Fibroblast of lung (primary cell): ENCODE measurements around the gene PHKG2. TPM values are rescaled to one million over a fixed set of nuclear protein-coding genes. Genes with fewer than 3 reads are reported as not detected.
A peak's percentile ranks its signal among the peaks of the same experiment; 100 is the strongest.

Experiments used
- DNase-seq, 2 donors: peaks; one replicate each; pipeline versions ENCODE4 v3.0.0 to v3.0.0-alpha.2; 2010; ENCODE audit warnings: low read depth in 2 of 2
- H2AFZ ChIP-seq: 2 replicates; pipeline ENCODE4 v1.5.1; 2012; ENCODE audit warnings: low read length, control low read depth, inconsistent platforms
- H3K27ac ChIP-seq: 2 replicates; pipeline ENCODE4 v1.5.1; 2011; ENCODE audit warnings: low read length, control low read depth; ENCODE audit not compliant: insufficient read depth
- H3K27me3 ChIP-seq: 2 replicates; pipeline ENCODE4 v1.5.1; 2011; ENCODE audit warnings: mild to moderate bottlenecking, low read length; ENCODE audit not compliant: control insufficient read depth, insufficient read depth
- H3K36me3 ChIP-seq: 2 replicates; pipeline ENCODE4 v1.5.1; 2011; ENCODE audit warnings: low read length; ENCODE audit not compliant: control insufficient read depth, insufficient read depth
- H3K4me1 ChIP-seq: 2 replicates; pipeline ENCODE4 v1.5.1; 2011; ENCODE audit warnings: low read length; ENCODE audit not compliant: control insufficient read depth, insufficient read depth; ENCODE audit errors: extremely low read depth
- H3K4me2 ChIP-seq: 2 replicates; pipeline ENCODE4 v1.5.1; 2011; ENCODE audit warnings: low read length, control low read depth; ENCODE audit not compliant: insufficient read depth; ENCODE audit errors: extremely low read depth
- H3K4me3 ChIP-seq, 4 experiments: fragments of 200-600 bp in 1 of 4; sonication (generic) in 1 of 4; replicated peaks in 1 of 4; 2 replicates each; pipeline ENCODE4 v1.5.1; 2011 to 2016; ENCODE audit warnings: low read length in 4 of 4, low read depth in 3 of 4, mild to moderate bottlenecking in 3 of 4, control low read depth in 2 of 4, inconsistent platforms in 1 of 4, mixed read lengths in 1 of 4; ENCODE audit not compliant: insufficient read depth in 1 of 4; ENCODE audit errors: control extremely low read depth in 1 of 4
- H3K79me2 ChIP-seq: 2 replicates; pipeline ENCODE4 v1.5.1; 2012; ENCODE audit warnings: mild to moderate bottlenecking, low read length, inconsistent platforms; ENCODE audit not compliant: control insufficient read depth, insufficient read depth
- H3K9ac ChIP-seq: 2 replicates; pipeline ENCODE4 v1.5.1; 2011; ENCODE audit warnings: mild to moderate bottlenecking, low read length, control low read depth; ENCODE audit not compliant: insufficient read depth
- H3K9me3 ChIP-seq: 2 replicates; pipeline ENCODE4 v1.5.1; 2012; ENCODE audit warnings: low read depth, low read length; ENCODE audit not compliant: control insufficient read depth, insufficient read depth
- H4K20me1 ChIP-seq: 2 replicates; pipeline ENCODE4 v1.5.1; 2011; ENCODE audit warnings: low read length; ENCODE audit not compliant: control insufficient read depth, insufficient read depth; ENCODE audit errors: extremely low read depth
- CTCF ChIP-seq, 2 donors: IDR thresholded peaks in 1 of 2; conservative IDR thresholded peaks in 1 of 2; 1 replicate in 1 of 2; 2 replicates in 1 of 2; pipeline ENCODE4 v1.5.1; 2011 to 2012; ENCODE audit warnings: low read length in 2 of 2, control low read depth in 1 of 2, inconsistent platforms in 1 of 2, low read depth in 1 of 2, mild to moderate bottlenecking in 1 of 2
- EZH2 ChIP-seq: IDR thresholded peaks from 2 replicates; pipeline ENCODE4 v1.5.1; 2012; ENCODE audit warnings: low read length, control low read depth, mild to moderate bottlenecking; ENCODE audit errors: missing control alignments
- polyA plus RNA-seq, 2 donors: library from polyadenylated mRNA; depleted of rRNA in 1 of 2; stranded (reverse) in 1 of 2; unstranded in 1 of 2; fragments of >200 nt; gene quantifications; 2 replicates each; pipeline ENCODE4 v1.2.1, GENCODE V29; 2011 to 2012; ENCODE audit warnings: missing spikeins in 1 of 2
- total RNA-seq: library from RNA; depleted of rRNA; stranded (reverse); fragments of >200 nt; gene quantifications from 2 replicates; pipeline ENCODE4 v1.2.1, GENCODE V29; 2014

PHKG2 gene
- total and polyA plus RNA-seq, 2 donors (not counting 1 experiment from before 2014, with no cell fraction given): 15.4 to 19.4 TPM

- H4K20me1 ChIP-seq: no peaks in the 10 kb centered on the region
- H3K36me3 ChIP-seq: peaks cover 51% of the 10 kb centered on the region
- no peak overlapping the region for H3K4me2 ChIP-seq
- H3K9ac ChIP-seq: no peak overlapping the region
- DNase-seq: no peak
- peaks cover 8% of the 10 kb centered on the region for H3K79me2 ChIP-seq
- H3K27me3 ChIP-seq: no peaks in the 10 kb centered on the region
- no peak overlapping the region for H3K27ac ChIP-seq
- H3K9me3 ChIP-seq: no peaks in the 10 kb centered on the region
- no peak overlapping the region for H3K4me3 ChIP-seq
- no peak for TF ChIP-seq CTCF (conservative IDR thresholded peaks at IDR 0.05 in 1 of 2, IDR thresholded peaks at IDR 0.05 in 1 of 2; ENCODE audit: low read depth in 1 of 2, low read length in 2 of 2)
- TF ChIP-seq EZH2: no peak
- peaks cover 3% of the 10 kb centered on the region for H3K4me1 ChIP-seq
- no peak overlapping the region for H2AFZ ChIP-seq
Measured at GRCh38 chr16:30711712-30712111, 36.5 kb upstream of the PHKG2 start.

- H4K20me1 ChIP-seq: no peaks in the 10 kb centered on the region
- no peak overlapping the region for H3K4me2 ChIP-seq
- no peak overlapping the region for H3K9ac ChIP-seq
- H2AFZ ChIP-seq: no peak overlapping the region
- H3K9me3 ChIP-seq: no peaks in the 10 kb centered on the region
- H3K27ac ChIP-seq: no peak overlapping the region
- TF ChIP-seq CTCF (conservative IDR thresholded peaks at IDR 0.05 in 1 of 2, IDR thresholded peaks at IDR 0.05 in 1 of 2; ENCODE audit: low read depth in 1 of 2, low read length in 2 of 2) (no peak), EZH2 (no peak)
- H3K27me3 ChIP-seq: no peaks in the 10 kb centered on the region
- DNase-seq: peak in 1 of 2 donors; percentile 40
- H3K79me2 ChIP-seq: peaks cover 18% of the 10 kb centered on the region
- peaks cover 3% of the 10 kb centered on the region for H3K4me1 ChIP-seq
- H3K4me3 ChIP-seq: no peak overlapping the region
- peaks cover 45% of the 10 kb centered on the region for H3K36me3 ChIP-seq
Measured at GRCh38 chr16:30715750-30716445, 32.3 kb upstream of the PHKG2 start.

GRCh38 chr16:30720086-30720485, 28.1 kb upstream of the PHKG2 start:
- Histone ChIP-seq H3K79me2 (peaks cover 18% of the 10 kb centered on the region), H3K4me3 (no peak overlapping the region), H3K4me1 (peaks cover 4% of the 10 kb centered on the region), H3K27ac (no peak overlapping the region), H3K9me3 (no peaks in the 10 kb centered on the region), H3K36me3 (peaks cover 52% of the 10 kb centered on the region), H4K20me1 (no peaks in the 10 kb centered on the region), H3K9ac (no peak overlapping the region), H2AFZ (no peak overlapping the region), H3K4me2 (no peak overlapping the region), H3K27me3 (no peaks in the 10 kb centered on the region)
- TF ChIP-seq EZH2 (no peak), CTCF (conservative IDR thresholded peaks at IDR 0.05 in 1 of 2, IDR thresholded peaks at IDR 0.05 in 1 of 2; ENCODE audit: low read depth in 1 of 2, low read length in 2 of 2) (no peak)
- DNase-seq: no peak
